ENCODE results near the gene NHLRC4.

NHLRC4 gene

GRCh38 chr16:606656-607307 is 40.0 kb downstream of the NHLRC4 start:
- DNase-seq, result no peak

GRCh38 chr16:608019-608418 is 41.2 kb downstream of the NHLRC4 start:
- no peak for DNase-seq

- no peak for DNase-seq
These were observed 42.5 kb downstream of the NHLRC4 start for GRCh38 chr16:609316-609715.

- no peak for DNase-seq
These were observed 43.2 kb downstream of the NHLRC4 start for GRCh38 chr16:609984-610383.

- no peak for DNase-seq
These were observed 43.9 kb downstream of the NHLRC4 start for GRCh38 chr16:610513-611381.

GRCh38 chr16:615122-615521 is 48.3 kb downstream of the NHLRC4 start:
- DNase-seq, result no peak

- no peak for DNase-seq
These were observed 50.2 kb downstream of the NHLRC4 start for GRCh38 chr16:616733-617586.

GRCh38 chr16:617855-618254 is 51.0 kb downstream of the NHLRC4 start:
- no peak for DNase-seq
